ENCODE results near the gene FGFRL1.
"Not testable (repeated sequence)": the region's sequence is repeated elsewhere in the genome, so short reads cannot be mapped to it uniquely, and the experiment has no call there.

The FGFRL1 gene

DNA sequence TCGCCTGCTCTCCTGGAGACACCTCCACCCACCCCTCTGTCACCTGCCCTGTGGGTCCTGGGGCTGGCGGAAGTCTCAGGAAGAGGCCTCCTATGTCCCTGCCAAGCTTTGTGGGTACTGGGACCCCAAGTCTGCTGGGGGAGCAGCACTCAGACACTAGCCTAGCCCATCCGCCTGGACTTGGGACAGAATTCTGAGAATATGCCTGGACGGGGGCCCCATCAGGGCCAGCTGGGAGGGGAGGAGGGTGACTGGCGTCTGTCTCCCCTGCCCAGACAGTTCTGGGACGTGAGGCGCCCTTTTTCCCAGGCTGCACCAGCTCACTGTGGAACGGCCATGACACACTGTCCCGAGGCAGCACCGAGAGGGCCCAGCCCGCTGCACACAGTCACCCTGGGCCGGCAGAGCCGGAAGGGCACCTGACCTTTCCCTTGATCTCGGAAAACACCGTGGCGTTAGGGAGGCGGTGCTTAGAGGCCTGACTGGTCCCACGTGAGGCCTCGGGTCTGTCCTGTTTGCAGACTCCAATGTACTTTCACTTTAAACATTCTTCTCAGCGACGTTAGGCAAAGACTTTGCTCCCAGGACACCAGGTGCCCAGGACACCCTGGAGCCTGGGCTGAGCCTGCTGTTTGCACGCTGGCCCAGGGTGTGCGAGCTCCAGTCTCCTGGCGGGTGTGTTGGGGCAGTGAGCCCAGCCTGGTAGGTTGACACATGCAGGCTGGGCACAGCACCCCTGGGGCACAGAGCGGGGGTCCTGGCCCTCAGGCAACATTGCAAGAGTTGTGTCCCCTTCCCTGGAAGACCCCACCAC lies 18.9 kb upstream of the FGFRL1 start:
- peak; percentile 51 for DNase-seq (ENCODE audit: low read depth)

DNA sequence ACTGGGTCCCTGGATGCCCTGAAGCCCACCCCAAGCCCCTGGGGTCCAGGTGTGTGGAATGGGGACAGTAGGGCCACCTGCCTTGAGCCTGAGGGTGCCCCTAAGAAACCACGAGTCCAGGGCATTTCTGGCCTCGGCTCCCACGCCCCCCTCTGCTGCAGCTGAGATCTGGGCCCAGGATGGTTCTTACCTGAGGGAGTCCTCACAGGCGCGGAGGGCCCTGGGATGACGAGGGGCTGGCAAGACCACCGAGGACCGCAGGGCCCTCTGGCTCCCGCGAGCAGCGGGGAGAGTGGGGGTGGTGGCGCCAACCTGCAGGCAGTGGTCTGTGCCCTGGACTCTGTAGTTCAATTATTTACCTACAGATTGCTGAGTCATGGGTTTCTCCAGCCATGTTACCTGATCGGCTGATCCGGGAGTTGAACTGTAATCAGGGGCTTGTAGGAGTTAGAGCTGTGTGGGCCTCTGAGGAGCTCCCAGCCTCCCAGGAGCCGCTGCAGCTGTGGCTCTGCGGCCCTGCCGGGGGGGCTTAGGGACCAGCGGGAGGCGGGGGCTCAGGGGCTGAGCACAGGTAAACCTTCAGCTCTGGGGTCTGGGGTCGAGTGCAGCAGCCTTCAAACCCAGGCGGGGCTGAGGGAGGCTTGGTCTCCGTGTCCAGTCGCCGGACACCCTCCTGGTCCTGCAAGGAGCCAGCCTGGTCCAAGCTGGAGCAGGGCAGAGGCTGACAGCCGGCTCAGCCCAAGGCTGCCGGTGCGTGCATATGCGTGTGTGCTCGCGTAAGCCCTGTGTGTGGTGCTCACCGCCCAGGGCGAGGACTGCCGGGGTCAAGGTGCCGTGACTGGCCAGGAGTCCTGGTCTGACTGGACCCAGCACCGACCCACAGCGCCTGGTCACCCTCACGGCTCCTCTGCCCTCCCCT lies 18.1 kb upstream of the FGFRL1 start, which contains the start of gene SLC26A1:
Gene SLC26A1, minus strand, starts transcription at position 294 of the 919 bp plus-strand sequence. CDS start 1,701 bp downstream, outside the sequence.
- DNase-seq (ENCODE audit: low read depth): no peak

GRCh38 chr4:995311-996026 lies 16.0 kb upstream of the FGFRL1 start:
- DNase-seq (ENCODE audit: low read depth): no peak

- no peak for DNase-seq (ENCODE audit: low read depth)
Measured at GRCh38 chr4:996030-996996, 15.1 kb upstream of the FGFRL1 start.

DNA sequence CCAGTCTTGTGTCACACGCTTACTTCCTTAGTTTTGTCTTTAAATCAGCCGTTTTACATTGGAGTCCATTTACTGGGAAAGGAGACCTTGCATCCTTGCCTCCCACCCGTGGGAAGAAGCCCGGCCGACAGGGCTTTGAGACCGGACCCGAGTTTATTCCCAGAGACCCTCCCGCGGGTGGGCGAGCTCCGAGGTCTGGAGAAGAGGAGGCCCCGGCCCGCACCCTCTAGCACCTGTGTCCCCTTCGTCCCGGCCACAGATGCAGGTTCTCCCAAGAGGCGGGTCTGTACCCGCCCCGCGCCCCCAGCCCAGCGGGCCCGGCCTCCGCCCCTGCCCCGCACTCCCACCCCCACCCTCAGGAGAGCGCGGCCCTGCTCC lies 14.4 kb upstream of the FGFRL1 start:
- no peak for DNase-seq (ENCODE audit: low read depth)

DNA sequence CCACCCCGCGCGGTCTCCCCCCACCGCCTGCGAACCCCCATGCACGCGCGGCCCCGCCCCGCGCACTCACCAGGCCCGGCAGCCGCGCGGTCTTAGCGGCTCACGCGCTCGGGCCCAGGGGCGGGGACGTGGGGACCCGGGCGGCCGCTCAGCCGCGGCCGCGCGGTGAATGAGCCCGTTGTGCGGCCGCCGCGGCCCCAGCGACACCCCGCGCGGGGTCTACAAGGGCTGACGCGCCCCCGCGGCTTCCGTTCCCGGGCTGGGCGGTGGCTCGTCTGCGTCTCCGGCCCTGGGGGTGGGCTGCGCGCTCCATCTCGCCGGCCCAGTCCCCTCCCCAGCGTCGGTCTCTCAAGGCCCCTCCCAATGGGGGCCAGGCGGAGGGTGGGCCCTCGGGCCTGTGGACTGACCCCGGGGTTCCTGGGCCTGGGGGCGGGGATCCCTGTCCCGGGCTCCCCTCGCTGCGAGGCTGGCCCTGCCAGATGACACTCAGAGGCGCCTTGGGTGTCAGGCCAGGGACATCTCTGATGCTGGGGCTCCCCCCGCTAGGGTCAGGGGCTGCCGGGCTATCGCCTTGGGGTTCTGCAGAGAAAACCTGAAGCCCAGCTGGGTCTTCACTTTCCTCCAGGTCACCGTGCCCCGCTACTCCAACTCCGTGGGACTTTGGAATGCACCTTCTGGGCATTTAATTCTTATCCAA lies 13.9 kb upstream of the FGFRL1 start:
- no peak for DNase-seq (ENCODE audit: low read depth)

DNA sequence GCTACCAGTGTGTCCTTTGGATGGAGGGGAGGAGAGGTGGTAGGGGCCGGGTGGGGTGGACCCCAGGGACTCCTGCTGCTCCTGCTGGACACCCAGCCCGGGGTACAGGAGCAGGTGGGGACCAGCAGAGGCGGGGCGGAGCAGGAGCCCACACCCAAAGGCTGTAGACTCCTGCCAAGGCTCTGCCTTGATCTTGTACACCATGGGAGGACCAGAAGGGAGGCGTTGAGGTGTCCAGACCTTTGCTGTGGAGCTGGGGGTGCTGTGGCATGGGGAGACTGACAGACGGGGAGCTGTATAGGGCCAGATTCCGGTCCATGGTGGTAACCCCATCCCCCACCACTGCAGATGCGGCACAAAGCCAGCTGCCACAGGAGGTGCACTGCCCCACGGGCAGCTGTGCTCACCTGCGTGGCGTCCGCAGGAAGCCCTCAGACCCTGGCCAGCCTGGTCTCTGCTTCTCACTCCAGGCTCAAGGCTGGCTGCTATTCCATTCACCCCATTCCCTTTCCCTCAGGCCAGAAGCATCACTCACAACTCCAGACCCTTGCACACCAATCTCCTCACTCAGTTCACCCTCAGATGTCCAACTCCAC lies 13.2 kb upstream of the FGFRL1 start:
- no peak for DNase-seq (ENCODE audit: low read depth)

DNA sequence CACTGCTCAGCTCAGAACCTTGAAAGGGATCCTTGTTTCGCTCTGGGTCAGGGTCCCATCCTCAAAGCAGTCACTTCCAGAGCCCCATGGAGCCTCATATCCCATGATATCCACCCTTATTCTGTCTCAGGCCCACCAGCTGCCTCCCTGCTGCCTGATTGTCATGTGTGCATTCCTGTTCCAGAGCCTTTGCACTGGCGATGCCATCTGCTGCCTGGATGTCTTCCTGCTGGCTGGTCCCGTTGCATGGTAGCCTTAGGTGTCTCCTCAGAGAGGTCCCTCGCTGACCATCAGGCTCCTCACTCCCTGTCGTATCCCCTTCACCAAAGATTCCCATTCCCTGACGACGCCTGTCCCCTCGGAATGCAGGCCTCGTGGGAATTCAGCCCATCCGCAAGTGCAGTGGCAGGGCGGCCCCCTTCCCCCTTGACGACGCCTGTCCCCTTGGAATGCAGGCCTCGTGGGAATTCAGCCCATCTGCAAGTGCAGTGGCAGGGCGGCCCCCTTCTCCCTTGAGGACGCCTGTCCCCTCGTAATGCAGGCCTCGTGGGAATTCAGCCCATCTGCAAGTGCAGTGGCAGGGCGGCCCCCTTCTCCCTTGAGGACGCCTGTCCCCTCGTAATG lies 12.1 kb upstream of the FGFRL1 start:
- not testable (repeated sequence) for DNase-seq (ENCODE audit: low read depth)

DNA sequence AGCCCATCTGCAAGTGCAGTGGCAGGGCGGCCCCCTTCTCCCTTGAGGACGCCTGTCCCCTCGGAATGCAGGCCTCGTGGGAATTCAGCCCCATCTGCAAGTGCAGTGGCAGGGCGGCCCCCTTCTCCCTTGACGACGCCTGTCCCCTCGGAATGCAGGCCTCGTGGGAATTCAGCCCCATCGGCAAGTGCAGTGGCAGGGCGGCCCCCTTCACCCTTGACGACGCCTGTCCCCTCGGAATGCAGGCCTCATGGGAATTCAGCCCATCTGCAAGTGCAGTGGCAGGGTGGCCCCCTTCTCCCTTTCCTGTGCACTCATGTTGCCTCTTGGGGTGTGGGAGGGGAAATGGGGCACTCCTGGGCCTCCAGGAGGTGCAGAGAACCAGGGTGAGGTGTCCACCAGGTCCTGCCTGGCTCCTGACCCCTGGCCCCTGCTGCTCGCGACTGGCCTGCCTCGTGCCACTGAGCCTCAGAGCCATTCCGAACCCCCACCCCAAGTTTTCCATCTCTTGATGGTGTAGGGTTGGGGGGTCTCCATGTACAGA lies 11.5 kb upstream of the FGFRL1 start:
- no peak for DNase-seq (ENCODE audit: low read depth)

DNA sequence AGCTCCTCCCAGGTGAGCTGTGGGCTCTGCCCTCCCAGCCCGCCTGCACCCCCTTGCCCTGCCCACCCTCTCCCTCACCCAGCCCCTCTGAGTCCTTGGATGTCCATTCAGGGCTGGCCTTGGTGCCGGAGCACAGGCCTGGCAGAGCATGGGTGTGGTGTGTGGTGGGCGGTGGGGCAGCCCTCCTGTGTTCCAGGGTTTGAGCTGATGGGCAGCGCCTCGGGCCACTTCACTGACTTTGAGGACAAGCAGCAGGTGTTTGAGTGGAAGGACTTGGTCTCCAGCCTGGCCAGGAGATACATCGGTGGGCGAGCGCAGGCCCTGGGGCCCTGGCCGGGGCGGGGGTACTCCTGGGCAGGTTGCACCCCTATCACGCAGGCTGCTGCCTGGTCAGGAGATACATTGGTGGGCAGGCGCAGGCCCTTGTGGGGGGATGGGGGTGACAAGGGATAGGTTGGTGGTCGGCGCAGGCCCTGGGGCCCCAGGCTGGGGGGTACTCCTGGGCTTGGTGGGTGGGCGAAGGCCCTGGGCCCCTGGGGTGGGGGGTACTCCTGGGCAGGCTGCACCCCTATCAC lies 10.7 kb upstream of the FGFRL1 start:
- no peak for DNase-seq (ENCODE audit: low read depth)

GRCh38 chr4:1001561-1002130 lies 9.8 kb upstream of the FGFRL1 start:
- no peak for DNase-seq (ENCODE audit: low read depth)

- peak; percentile 28 for DNase-seq (ENCODE audit: low read depth)
Measured at GRCh38 chr4:1002131-1002630, 9.2 kb upstream of the FGFRL1 start.

- no peak for DNase-seq (ENCODE audit: low read depth)
Measured at GRCh38 chr4:1002631-1003251, 8.7 kb upstream of the FGFRL1 start.

DNA sequence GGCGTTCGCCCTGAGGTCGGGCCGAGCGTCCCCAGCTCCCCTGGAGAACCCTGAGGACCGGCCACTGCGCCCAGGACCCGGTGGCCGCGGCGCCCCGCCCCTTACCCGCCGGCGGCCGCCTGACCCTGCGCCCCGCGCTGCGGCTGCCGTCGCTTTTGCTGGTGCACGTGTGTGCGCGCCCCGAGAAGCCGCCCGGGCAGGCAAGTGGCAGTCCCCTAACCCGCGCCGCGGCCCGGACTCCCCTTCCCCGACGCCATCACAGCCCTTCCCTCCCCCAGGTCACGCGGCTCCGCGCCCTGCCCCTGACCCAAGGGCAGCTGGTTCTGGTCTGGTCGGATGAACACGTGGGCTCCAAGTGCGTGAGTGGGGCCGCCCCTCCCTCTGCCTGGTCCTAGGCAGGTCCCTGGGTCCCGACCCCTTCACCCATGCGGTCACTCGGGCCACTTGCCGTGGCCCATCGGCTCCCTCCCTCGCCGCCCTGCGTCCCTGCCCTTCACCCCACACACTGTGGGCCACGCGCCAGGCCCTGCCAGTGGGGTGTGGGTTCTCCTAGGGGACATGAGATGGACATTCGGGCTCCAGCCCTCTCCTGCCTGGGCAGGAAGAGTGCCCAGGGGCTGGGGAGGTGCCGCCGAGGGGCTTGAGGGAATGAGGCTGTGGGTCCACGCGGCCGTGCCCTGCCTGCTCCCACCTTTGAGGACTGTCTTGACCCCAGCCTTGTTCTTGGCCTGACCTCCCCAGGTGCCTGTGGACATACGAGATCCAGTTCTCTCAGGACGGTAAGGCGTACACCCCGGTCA lies 8.0 kb upstream of the FGFRL1 start:
- no peak for DNase-seq (ENCODE audit: low read depth)

GRCh38 chr4:1004071-1004418 lies 7.4 kb upstream of the FGFRL1 start:
- DNase-seq (ENCODE audit: low read depth): no peak

GRCh38 chr4:1004557-1005485 lies 6.6 kb upstream of the FGFRL1 start:
- DNase-seq (ENCODE audit: low read depth): no peak

Data from iris pigment epithelial cell (primary cell).